H1 (cell line): Measurements from ENCODE around the gene SMTNL1. TPM values are rescaled to one million over a fixed set of nuclear protein-coding genes. Genes with fewer than 3 reads are reported as not detected.

ENCODE experiments used
- CTCF ChIP-seq, 3 experiments: IDR thresholded peaks; 1 replicate in 2 of 3; 2 replicates in 1 of 3; pipeline versions ENCODE4 v1.5.1 to v1.6.1; 2011; ENCODE audit warnings: low read length in 3 of 3, mild to moderate bottlenecking in 3 of 3, inconsistent platforms in 2 of 3, low read depth in 1 of 3, moderate library complexity in 1 of 3; ENCODE audit not compliant: insufficient read depth in 1 of 3; ENCODE audit errors: control extremely low read depth in 1 of 3
- RBBP5 ChIP-seq: IDR thresholded peaks from 2 replicates; pipeline ENCODE4 v1.7.1; 2012; ENCODE audit warnings: low read depth, mild to moderate bottlenecking, inconsistent platforms, low read length, moderate library complexity, borderline replicate concordance
- SAP30 ChIP-seq: fragments of 300-600 bp; sonication (generic); IDR thresholded peaks from 2 replicates; pipeline ENCODE4 v1.7.1; 2012; ENCODE audit warnings: low read length, moderate library complexity, mild to moderate bottlenecking, inconsistent platforms; ENCODE audit not compliant: insufficient read depth, insufficient replicate concordance
- SP4 ChIP-seq: IDR thresholded peaks from 2 replicates; pipeline ENCODE4 v1.6.1; 2012; ENCODE audit warnings: low read length, inconsistent platforms
- polyA plus RNA-seq, 7 experiments: library from polyadenylated mRNA; depleted of rRNA in 3 of 7; stranded (reverse) in 5 of 7; unstranded in 2 of 7; fragments of >200 nt in 5 of 7; fragments of 200-250 nt in 2 of 7; gene quantifications; 1 replicate in 5 of 7; 2 replicates in 1 of 7; 4 replicates in 1 of 7; pipeline versions ENCODE4 v1.2.1 to v1.2.3, GENCODE V29; 2011 to 2013; ENCODE audit warnings: missing spikeins in 2 of 7, mixed read lengths in 2 of 7
- total RNA-seq: library from RNA; stranded (reverse); fragmentation: NEBNext Ultra II Directional; extraction: Animal tissue kit (Norgen Biotek cat#: 25700); gene quantifications from 2 replicates; pipeline ENCODE4 v1.2.1, GENCODE V29; 2021

The SMTNL1 gene
- total and polyA plus RNA-seq, 2 of the 8 experiments (the other 6 are each of a cell fraction or from before 2014, with no cell fraction given) = 0.18 TPM; not detected in 1

GRCh38 chr11:57500515-57500914 lies 36.9 kb upstream of the SMTNL1 start (continued):
- TF ChIP-seq CTCF (IDR thresholded peaks at IDR 0.05; ENCODE audit: control extremely low read depth in 1 of 3, insufficient read depth in 1 of 3, low read depth in 1 of 3, low read length in 3 of 3) (no peak), RBBP5 (no peak), SAP30 (no peak), SP4 (no peak)
